Left colon (tissue), 2 donors: ENCODE data around the gene DGAT2. TPM values are rescaled to one million over a fixed set of nuclear protein-coding genes. Genes with fewer than 3 reads are reported as not detected.
A peak's percentile ranks its signal among the peaks of the same experiment; 100 is the strongest.

ENCODE experiments used
- ATAC-seq: fragments of 200-7000 bp; cut with Tn5 transposase; one replicate; pipeline ENCODE4 v1.9.1; 2020; ENCODE audit warnings: mild to moderate bottlenecking, moderate library complexity
- DNase-seq, 2 donors: peaks; one replicate each; pipeline ENCODE4 v3.0.0-alpha.2; 2020
- intact Hi-C, 2 donors: fragments of 100-400 bp; cut with DNase I in 1 of 2; cut with micrococcal nuclease in 1 of 2; formaldehyde crosslinking; loops; one replicate each; pipeline versions ENCODE4 v1.11.2 to v1.14.0; 2022; cut with DNase I, micrococcal nuclease
- total RNA-seq, 2 donors: library from RNA; stranded (reverse); fragmentation: NEBNext Ultra II Directional; extraction: Animal tissue kit (Norgen Biotek cat#: 25700); gene quantifications; one replicate each; pipeline ENCODE4 v1.2.1, GENCODE V29; 2021
- donor health status: DM: no; HTN: no; CAD: no.
- donor health status: DM: yes; HTN: yes; CAD: no.

Gene DGAT2
- total RNA-seq, 2 donors from 2014 or later = 1.7 to 3.3 TPM

DNA sequence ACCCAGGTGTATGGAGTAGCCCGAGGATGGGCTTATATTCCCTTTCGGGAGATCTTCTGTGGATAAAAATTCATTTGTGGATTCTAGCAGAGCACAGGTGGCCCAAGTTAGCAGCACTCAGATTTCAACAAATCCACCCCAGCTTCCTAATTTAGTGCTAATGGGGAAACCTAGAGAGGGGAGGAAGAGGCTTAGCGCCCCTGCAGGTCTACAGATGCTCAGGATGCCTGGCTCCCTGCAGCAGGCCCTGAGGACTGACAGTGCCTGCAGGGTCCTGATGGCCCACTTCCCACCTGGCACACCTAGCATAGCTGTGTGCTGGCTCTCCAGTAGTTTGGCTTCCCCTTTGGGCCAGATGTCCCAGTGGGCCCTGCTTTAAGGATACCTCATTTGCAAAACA is 6.5 kb downstream of the DGAT2 start:
- intact Hi-C loops = no loop called here
- DNase-seq (no peak), ATAC-seq (no peak)

DNA sequence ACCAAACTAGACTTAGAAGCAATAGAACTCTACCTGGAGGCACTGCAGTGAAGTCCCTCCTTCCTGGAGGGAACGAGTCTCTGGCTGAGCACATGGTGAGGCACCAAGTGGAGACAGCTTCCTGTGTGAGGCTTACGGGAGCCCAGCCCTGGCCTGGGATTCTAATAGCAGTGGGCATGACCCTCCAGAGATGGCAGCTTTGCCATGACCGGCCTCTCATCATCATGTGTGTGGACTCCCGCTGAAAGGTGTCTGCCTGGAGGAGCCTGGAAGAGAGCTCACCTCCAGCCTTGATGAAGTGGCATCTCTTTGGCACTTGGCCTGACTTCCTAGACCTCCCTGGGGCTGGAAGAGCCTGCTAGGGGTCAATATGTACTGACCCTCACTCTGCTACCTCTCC is 8.0 kb downstream of the DGAT2 start:
- ATAC-seq = no peak
- no peak for DNase-seq
- intact Hi-C loops = no loop called here

DNA sequence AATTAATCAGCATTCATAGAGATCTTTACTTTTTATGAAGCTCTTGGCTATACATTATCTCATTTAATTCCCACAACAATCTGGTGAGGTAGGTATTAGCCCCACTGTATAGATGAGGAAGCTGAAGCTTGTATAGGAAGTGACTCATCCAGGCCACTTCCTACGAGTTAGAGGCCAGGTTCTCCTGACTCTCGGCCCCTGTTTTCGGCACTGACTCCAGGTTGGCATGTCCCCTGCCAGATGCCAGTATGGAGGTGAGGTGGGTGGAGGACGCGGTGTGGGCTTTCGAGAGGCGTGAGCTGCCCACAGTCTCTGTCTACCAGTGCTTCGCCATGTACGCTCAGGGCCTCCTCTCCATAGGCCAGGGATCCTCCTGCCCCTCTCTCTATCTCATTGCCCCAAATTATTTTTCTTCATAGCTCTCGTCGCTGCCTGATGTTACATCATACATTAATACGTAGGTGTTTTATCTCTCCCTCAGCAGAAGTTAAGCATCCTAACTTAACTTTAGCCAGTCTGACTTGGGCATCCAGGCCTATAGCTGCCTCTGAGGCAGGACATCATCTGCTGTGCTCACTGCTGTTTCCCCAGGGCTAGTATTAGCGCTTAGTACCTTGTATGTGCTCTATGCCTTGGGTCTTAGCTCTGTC is 9.0 kb downstream of the DGAT2 start:
- intact Hi-C loops = no loop called here
- ATAC-seq (no peak), DNase-seq (no peak)

DNA sequence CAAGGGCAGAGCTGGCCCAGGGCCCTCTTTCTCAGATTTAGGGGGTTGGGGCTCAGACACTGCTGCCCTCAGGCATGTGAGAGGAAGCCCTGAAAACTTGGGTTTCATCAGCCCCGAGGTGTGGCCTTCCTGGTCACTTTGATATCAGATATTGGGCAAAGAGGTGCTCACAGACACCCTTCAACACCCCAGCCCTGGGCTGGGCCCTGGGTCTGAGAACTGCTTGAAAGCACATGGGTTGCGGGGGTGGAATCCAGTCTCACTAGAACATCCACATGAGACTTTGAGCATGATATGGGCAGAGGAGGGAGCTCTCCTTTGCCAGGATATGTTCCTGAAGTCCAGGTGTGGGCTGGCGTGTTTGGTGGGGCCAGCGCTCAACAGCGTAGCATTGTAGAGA is 10.4 kb downstream of the DGAT2 start:
- no peak for DNase-seq
- intact Hi-C loops = no loop called here
- no peak for ATAC-seq

DNA sequence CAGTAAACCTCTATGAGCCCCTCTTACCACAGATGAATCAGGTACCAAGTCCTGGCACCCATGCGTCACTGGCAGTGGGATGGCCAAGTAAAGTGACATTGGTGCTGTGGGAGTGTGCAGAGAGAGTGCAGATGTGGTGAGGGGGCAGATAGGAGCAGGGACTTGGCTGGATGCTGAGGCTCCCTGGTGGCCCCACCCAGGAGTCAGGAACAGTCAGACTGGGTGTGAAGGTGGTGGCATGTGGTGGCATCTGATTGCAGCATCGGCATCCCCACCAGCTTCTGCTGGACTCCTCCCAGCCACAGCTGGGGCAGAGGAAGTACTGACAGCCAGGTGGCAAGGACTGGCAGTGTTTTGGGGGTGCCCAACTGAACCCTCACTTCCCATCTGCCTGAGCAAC is 11.4 kb downstream of the DGAT2 start:
- no peak for ATAC-seq

DNA sequence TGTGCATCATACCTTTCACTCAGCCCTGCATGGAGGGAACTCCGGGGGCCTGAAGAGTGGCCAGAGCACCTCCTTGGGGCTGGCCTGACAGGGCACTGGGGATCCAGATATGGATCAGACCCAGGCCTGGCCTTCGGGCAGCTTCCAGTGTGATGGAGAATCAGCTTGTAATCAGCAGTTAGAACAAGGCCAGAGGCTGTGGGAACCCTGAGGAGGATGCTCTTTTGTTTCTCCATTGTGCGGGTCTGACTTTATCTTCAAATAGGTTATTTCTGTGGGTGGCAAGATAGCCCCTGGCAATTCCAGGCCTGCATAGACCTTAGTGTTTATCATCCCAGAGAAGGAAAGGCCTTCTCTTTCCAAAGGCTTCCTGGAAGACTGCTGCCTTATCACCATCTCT is 12.3 kb downstream of the DGAT2 start:
- ATAC-seq = no peak
- DNase-seq = no peak
- intact Hi-C loops = no loop called here

More for the DNA sequence above, 11.4 kb downstream of the DGAT2 start:
- intact Hi-C loops = no loop called here
- DNase-seq = no peak

DNA sequence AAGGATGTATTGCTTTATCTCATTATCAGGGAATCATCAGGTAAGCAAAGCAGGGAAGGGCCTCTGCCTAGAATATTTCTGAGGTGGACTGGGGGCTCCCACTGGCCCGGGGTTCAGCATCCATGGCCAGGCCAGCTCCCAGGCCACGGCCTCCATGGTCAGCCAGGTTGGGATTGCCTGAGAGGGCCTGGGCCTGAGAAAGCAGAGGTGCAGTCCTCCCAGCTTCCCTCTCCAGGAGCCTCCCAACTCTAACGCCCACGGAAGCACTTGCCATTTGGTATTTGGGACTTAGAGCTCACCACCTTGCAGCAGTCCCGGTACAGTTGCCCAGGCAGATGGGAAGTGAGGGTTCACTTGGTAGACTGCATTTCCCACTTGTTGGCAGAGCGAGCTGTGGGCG is 12.7 kb downstream of the DGAT2 start:
- DNase-seq (no peak), ATAC-seq (no peak)
- intact Hi-C loops = no loop called here

DNA sequence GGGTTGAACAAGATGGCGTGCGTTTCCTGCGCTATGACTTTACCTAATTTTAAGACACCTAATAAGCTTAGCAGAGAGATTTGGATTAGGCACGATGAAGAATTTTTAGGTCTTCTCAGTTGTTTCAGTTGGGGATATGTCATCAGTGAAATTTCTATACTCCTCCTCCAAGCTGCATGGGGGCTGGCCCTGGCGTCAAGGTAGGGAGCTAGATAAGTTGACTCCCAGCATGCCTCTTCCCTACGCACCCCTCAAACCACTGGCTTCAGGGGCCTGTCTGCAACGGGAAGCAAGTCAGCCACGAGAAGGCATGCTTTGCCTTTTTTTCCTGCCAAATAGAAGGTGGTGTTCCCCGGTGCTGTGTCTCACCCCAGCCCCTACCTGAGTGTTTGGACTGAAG is 13.3 kb downstream of the DGAT2 start:
- ATAC-seq (no peak), DNase-seq (no peak)
- intact Hi-C loops = no loop called here

DNA sequence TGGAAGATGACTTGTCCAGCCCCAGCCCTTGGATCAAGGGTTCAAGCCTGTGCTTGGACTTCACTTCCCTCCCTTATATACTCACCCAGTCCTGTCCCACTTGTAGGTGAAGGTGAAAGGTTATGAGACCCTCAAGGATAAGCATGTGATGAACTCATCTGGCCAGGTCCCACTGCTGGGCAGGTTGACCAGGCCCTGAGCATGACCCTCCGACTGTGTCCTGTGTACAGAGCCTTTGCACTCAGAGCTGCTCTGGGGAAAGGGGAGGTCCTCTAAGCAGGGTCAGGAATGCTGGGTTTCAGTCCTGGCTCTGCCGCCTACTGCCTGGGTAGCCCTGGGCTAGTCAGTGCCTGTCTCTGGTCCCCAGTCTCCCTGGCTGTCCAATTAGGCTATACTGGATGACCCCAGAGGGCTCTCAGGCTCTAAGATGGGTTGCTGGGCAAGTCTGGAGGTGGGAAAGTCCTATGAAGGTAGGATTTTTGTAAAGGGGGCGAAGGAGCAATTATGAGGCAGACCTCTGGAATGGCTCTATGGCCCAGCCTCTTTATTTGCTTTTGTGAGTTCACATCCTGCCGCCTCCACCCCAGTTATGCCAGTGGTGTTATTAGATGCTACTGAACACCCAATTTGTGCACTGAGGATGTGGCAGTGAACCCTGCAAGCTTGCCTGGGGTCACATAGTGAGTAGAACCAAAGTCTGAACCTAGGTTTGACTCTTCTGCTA is 14.1 kb downstream of the DGAT2 start:
- intact Hi-C loops = no loop called here
- DNase-seq (no peak), ATAC-seq (no peak)

DNA sequence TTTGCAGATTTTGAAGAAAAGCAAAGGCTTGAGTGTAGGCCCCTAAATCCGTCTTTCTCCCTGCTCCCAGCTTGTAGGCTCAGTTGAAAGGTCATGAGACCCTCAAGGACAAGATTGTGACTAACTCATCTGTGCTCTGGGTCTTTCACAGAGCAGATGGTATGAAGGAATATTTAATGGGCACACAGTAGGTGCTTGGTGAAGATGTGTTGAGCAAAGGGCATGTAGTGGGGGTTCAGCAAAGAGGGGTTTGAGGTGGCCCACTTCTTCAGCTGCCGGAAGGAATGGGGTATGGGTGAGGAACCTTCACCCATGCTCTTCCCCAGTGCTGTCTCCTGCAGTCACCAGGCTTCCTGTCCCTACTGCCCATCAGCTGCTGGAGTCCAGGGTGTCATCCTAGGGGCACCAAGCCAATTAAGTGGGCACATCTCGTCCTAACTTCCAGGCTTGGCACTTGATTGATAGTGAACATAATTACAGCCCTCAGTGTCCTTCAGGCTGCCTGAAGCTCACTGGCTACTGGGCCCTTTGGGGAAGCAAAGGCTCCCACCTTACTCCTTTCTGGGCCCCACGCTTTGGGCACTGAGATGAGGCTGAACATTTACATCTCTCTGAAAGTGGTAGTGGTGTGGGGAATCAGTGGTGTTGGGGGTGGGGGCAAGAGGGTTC is 15.0 kb downstream of the DGAT2 start:
- DNase-seq (no peak), ATAC-seq (no peak)
- intact Hi-C loops = no loop called here

DNA sequence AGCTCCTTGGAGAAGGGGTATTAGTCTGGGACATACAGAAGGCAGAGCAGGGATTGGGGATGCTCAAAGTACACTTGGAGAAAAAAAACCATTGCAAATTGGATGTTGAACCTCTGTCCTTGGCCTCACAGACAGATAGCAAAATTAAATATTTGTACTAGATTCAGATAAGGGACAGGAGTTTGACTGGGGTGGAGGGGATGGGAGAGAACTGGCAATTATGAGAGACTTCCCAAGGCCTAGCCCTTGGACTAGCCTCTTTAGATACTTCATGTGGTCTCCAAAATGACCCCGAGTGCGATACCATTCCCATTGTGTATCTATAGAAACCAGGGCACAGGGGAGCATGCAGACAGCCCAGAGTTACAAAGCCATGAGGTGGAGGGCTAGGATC is 15.5 kb downstream of the DGAT2 start:
- DNase-seq (no peak), ATAC-seq (no peak)
- intact Hi-C loops = no loop called here

DNA sequence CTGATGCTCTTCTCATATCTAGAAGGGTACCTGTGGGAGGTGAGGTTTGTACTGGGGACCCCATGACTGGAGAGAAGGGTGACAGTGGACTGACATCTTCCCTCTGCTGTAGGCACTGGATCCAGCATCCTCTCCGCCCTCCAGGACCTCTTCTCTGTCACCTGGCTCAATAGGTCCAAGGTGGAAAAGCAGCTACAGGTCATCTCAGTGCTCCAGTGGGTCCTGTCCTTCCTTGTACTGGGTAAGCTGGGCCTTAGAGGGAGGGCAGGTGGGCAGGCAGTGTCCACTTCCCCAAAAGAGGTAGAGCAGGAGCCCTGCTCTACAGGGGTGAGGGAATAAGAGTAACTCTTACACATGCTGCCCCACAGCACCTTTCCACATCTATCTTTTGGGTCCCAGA is 15.9 kb downstream of the DGAT2 start:
- ATAC-seq = no peak
- intact Hi-C loops = no loop called here
- DNase-seq = no peak

DNA sequence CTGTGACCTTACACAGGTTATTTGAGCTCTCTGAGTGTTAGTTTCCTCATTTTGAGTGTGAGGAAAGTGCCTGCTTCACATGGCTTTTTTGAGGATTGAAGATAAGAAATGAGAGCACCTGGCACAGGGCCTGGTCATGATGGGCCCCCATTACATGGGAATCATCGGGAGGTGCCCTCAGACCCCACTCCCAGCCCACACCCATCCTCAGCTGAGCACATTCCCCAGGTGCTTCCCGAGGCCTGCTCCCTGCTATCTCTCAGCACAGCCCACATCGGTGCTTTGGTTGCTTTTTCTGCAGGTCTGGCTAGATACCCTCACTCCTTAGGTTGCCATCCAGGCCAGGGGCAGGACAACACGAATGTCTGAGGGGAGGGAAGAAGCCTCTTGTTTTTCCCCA is 16.6 kb downstream of the DGAT2 start:
- no peak for ATAC-seq
- DNase-seq = no peak
- intact Hi-C loops = no loop called here

DNA sequence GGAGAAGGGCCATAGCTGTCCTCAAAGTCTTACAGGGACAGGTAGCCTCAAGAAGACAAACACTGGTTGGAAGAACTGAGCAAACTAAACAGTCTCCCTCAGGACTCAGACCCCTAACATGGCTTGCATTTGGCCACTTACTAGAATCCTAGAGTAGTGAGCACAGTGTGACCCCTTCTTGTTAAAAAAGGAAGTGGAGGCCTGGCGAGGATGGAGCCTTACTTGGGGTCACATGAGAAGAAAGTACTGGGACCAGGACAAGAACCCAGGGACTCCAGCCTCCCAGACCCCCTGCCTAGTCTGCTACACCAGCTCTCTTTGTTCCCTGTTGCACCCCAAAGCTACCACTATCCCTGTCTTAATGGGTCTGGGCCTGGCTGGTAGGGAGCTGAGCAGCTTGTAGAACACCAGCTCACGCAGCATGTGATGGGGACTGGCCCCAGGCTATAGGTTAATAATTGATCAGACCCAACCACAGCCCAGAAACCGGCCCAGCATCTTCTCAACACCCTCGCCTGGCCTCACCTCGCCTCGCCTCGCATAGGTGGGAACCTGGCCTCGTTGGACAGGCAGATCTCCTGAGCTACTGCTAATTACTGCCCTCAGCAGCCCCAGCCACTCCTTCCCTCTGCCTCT is 17.6 kb downstream of the DGAT2 start:
- intact Hi-C loops = no loop called here
- DNase-seq = peak; percentile 58 to 71
- ATAC-seq = peak; percentile 98

DNA sequence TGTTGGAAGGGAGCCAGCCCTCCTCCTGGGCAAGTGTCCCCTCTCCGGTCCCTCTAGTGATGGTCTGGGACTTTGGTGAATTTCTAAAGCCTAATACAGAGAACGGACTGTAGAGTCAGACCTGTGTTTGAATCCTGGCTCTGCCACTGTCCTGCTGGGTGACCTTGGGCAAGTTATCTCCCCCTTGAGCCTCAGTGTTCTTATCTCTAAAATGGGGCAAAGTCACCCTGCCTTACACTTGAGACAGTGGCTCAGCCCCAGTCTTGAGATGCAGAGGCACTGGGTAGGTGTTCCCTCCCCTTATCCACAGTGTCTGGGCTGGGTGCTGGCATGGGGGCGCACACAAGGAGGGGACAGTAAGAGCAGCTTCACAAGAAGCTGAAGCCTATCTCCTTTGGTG is 20.9 kb downstream of the DGAT2 start:
- no peak for DNase-seq
- intact Hi-C loops = no loop called here
- no peak for ATAC-seq

DNA sequence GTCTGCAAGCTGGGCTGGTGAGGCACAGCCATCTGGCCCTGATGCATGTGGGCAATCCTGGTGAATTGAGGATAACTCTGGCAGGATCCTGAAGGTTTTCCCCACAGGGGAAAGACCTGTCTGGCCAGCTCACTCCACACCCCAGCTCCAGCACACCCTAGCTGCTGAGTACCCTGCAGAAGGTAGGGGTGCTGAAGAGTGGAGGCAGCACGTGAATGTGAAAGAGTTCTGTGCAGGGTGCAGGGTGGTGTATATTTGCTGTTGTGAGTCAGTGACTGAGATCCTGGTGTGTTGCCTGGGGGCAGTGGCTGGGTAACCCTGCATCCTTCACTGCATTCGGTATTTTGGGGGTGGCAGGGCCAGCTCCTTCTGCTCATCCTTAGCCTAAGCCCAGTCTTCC is 22.4 kb downstream of the DGAT2 start:
- DNase-seq (no peak), ATAC-seq (no peak)
- intact Hi-C loops = no loop called here

DNA sequence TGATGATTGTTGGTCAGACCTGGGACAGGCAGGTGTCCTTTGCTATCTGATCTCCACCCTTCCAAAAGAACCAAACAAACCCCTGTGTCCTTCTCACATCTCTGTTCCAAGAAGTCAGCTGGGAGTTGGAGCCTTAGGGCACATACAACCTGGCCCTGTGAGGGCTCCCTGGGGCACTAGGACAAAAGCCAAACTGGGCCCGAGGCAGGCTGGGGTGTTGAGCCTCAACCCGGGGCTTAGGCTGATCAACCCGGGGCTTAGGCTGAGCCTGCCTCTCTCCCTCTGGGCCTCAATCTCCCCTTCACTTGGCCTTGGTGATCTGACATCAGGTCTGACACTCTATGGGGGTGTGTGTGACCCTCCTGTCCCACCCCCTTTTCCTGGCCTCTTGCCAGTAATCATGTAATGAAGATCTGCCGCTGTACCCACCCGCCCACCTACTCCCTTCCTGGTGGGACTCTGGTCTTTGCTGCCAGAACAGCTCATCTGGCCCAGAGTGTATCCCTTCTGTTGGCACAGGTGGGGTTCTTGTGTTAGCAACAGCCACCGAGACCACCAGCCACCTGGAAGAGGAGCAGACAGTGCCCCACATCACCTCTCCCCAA is 23.7 kb downstream of the DGAT2 start:
- intact Hi-C loops = no loop called here
- ATAC-seq (no peak), DNase-seq (no peak)

DNA sequence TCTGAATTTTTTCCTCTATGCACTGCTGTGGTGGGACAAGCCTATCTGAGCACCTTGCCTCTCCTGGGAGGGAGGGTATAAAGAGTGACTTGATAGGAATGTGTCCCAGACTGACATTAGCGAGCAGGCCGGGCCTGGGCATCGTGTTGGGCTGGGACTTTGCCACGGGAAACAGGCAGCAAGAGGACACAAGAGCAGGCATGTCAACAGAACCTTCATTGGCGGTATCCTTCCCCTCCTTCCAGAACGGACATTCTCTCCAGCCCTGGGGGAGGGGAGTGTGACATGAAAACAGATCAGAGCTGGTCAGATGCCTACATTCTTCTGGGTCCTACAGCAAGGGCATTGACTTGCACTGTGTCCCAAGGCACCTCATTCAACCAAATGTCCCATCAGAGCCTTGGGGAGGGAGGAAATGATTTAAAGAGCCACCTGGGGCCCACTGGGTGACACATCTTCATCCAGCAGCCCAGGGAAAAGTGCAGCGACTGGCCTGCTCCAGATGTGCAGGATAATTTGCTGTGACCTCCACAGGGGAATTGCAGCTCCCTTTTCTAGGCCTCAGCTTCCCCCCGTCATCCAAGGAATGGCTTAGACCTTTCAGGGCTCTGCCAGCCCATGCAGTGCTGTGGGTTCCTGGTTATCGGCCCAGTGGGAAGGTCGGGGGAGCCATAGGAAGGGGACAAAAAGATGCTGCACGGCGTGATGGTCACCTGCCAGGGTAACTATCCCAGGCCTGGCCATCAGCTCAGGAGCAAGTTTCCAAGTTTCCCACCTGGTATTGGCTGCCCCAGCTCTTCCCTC is 24.6 kb downstream of the DGAT2 start:
- no peak for ATAC-seq
- intact Hi-C loops = no loop called here
- DNase-seq = no peak

DNA sequence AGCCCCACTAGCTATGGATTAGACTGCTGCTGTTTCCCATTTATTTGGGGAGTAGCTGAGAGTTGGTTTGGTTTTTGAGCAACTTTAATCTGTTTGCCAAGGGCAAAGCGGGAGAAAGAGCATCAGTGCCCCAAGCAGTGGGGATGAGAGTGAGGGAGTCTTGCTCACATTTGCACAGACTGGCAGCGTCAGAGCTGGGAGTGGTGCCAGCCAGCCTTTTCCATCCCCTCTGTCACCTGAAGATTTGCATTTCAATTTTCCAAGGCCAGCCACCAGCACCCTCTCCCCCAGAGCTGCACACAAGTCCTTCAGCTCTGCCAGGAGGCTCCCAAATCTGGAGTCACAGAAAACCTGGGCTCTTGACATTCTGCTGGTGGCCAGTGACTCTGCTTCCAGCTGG is 25.4 kb downstream of the DGAT2 start:
- intact Hi-C loops = no loop called here
- ATAC-seq (no peak), DNase-seq (no peak)
